AG09309 (cell line): Measurements from ENCODE around the gene ERICH6B.

ENCODE experiments used
- DNase-seq: peaks from one replicate; pipeline ENCODE4 v3.0.0-alpha.2; 2010; ENCODE audit warnings: low read depth
- H3K4me3 ChIP-seq: 2 replicates; pipeline ENCODE4 v1.5.1; 2011; ENCODE audit warnings: mild to moderate bottlenecking, low read depth, low read length, moderate library complexity; ENCODE audit not compliant: control insufficient read depth
- TF ChIP-seq, protein P1 (sequence below): IDR thresholded peaks from 2 replicates; pipeline ENCODE4 v1.5.1; 2011; ENCODE audit warnings: mild to moderate bottlenecking, low read depth, low read length, inconsistent platforms; ENCODE audit not compliant: insufficient read depth, control insufficient read depth; ENCODE audit errors: missing control alignments

Gene ERICH6B

GRCh38 chr13:45542391-45542790, 73.1 kb downstream of the ERICH6B start:
- H3K4me3 ChIP-seq = no peak overlapping the region
- TF ChIP-seq, protein P1, sequence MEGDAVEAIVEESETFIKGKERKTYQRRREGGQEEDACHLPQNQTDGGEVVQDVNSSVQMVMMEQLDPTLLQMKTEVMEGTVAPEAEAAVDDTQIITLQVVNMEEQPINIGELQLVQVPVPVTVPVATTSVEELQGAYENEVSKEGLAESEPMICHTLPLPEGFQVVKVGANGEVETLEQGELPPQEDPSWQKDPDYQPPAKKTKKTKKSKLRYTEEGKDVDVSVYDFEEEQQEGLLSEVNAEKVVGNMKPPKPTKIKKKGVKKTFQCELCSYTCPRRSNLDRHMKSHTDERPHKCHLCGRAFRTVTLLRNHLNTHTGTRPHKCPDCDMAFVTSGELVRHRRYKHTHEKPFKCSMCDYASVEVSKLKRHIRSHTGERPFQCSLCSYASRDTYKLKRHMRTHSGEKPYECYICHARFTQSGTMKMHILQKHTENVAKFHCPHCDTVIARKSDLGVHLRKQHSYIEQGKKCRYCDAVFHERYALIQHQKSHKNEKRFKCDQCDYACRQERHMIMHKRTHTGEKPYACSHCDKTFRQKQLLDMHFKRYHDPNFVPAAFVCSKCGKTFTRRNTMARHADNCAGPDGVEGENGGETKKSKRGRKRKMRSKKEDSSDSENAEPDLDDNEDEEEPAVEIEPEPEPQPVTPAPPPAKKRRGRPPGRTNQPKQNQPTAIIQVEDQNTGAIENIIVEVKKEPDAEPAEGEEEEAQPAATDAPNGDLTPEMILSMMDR = no peak
- DNase-seq = no peak

DNA sequence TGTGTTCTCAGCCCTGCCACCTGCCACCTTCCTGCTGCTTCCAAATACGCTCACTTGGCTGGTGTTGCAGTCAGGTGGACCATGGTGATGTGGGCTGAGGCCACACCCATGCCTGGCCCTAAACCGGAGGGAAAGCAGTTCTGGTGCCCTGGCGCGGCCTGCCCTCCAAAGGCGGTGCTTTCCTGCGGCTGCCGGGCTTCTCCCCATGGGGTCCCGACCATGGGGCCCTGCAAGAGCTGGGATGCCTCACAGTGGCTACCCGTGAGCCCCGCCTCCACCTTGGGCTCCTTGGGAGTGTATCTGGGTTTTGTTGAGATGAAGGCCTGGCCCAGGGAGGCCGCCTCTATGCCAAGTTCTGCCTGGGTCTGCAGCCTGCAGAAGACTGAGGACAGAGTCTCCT, 73.7 kb downstream of the ERICH6B start:
- no peak for DNase-seq
- TF ChIP-seq, protein P1 = no peak
- H3K4me3 ChIP-seq = no peak overlapping the region

- TF ChIP-seq, protein P1 = no peak
- no peak for DNase-seq
- no peak overlapping the region for H3K4me3 ChIP-seq
These were observed 74.7 kb downstream of the ERICH6B start for GRCh38 chr13:45540864-45541263.

DNA sequence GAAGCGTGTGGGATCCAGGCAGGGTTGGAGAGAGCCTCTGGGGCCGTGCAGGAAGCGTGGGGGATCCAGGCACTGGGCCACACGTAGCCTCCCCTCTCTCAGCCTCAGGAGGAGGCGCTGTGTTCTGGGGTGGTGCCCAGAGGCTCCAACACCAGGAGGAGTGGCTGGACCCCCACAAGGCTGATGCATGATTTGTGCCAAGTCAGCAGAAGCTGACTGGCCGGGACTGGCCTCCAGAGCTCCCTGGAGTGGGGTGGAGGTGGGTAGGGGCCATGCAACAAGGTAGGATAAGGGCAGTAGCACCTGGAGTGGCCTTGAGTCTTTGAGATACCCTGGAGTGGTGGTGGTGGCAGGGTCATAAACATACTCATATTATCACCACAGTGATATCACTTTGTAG, 75.3 kb downstream of the ERICH6B start:
- H3K4me3 ChIP-seq = no peak overlapping the region
- DNase-seq = no peak
- TF ChIP-seq, protein P1 = no peak

DNA sequence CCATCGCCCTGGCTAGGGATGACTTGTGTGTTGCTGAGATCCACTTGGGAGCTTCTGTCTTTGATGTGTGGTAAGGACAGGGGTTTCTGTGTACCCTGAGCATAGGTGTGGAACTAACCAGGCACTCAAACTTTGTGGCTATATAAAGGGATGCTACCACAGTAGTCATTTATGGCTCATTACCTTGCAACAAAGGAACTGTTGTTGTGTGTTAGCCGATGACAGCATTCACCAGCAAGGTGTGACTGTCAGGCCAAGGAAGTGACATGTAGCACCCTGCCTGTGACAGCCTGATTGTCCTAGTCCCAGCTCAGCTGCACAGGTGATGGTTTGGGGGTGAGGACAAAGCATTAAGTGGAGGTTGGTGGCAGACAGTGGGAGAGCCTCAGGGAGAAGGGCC, 77.2 kb downstream of the ERICH6B start:
- H3K4me3 ChIP-seq = no peak overlapping the region
- no peak for DNase-seq
- TF ChIP-seq, protein P1 = no peak

GRCh38 chr13:45537516-45537915, 78.0 kb downstream of the ERICH6B start:
- DNase-seq = no peak
- TF ChIP-seq, protein P1 = no peak
- no peak overlapping the region for H3K4me3 ChIP-seq

- H3K4me3 ChIP-seq = no peak overlapping the region
- TF ChIP-seq, protein P1 = no peak
- no peak for DNase-seq
These were observed 79.3 kb downstream of the ERICH6B start for GRCh38 chr13:45536224-45536623.
